A549 (cell line): Measurements from ENCODE around the gene PPP4R3A. TPM values are rescaled to one million over a fixed set of nuclear protein-coding genes. Genes with fewer than 3 reads are reported as not detected.

Source experiments
- ATAC-seq, 2 experiments: fragments of 200-7000 bp in 1 of 2; fragments of >200 bp in 1 of 2; cut with Nextera tagmentation in 1 of 2; cut with Tn5 transposase in 1 of 2; 3 replicates each; pipeline versions ENCODE4 v1.8.0 to v1.9.1; 2018 to 2020; ENCODE audit warnings: mild to moderate bottlenecking in 1 of 2, moderate library complexity in 1 of 2
- CTCF ChIA-PET: fragments of 300-600 bp; sonication (Branson Sonifier 250); formaldehyde crosslinking; extraction: SDS; loops from one replicate; lab custom pipeline; 2021; ENCODE audit warnings: antibody characterized with exemption, inconsistent platforms; lab: Yijun Ruan, JAX
- POLR2A ChIA-PET: fragments of 350-600 bp; formaldehyde crosslinking; extraction: SDS; loops from one replicate; lab custom pipeline; 2021; ENCODE audit warnings: antibody characterized with exemption, inconsistent platforms; lab: Yijun Ruan, JAX
- DNase-seq, 2 experiments: peaks; one replicate each; pipeline versions ENCODE4 v3.0.0 to v3.0.0-alpha.2; 2011 to 2016; ENCODE audit warnings: low read depth in 1 of 2, low spot score in 1 of 2
- FAIRE-seq: peaks from 2 replicates; lab custom pipeline; 2011; peaks lifted over from hg19 to GRCh38; lab: Jason Lieb, UNC
- H3K27ac ChIP-seq, 2 experiments: fragments of >200 bp; sonication (Bioruptor Twin); formaldehyde crosslinking; 3 replicates each; pipeline ENCODE4 v1.5.1; 2016 to 2017
- H3K4me1 ChIP-seq: fragments of >200 bp; sonication (Bioruptor Twin); formaldehyde crosslinking; 3 replicates; pipeline ENCODE4 v1.6.1; 2016
- H3K4me2 ChIP-seq: fragments of >200 bp; sonication (Bioruptor Twin); formaldehyde crosslinking; 3 replicates; pipeline ENCODE4 v1.6.1; 2016
- H3K4me3 ChIP-seq: fragments of >200 bp; sonication (Bioruptor Twin); formaldehyde crosslinking; 3 replicates; pipeline ENCODE4 v1.5.1; 2016
- H3K9me3 ChIP-seq: fragments of >200 bp; sonication (Bioruptor Twin); formaldehyde crosslinking; 3 replicates; pipeline ENCODE4 v1.6.1; 2016
- CBX2 ChIP-seq: fragments of 200-600 bp; sonication (generic); IDR thresholded peaks from 2 replicates; pipeline ENCODE4 v1.6.1; 2016; ENCODE audit warnings: low read depth, mild to moderate bottlenecking, borderline replicate concordance
- CHD4 ChIP-seq: fragments of 200-600 bp; sonication (generic); IDR thresholded peaks from 2 replicates; pipeline ENCODE4 v1.6.1; 2016; ENCODE audit warnings: antibody characterized with exemption, mild to moderate bottlenecking, borderline replicate concordance
- EHMT2 ChIP-seq: fragments of 200-600 bp; sonication (generic); IDR thresholded peaks from 2 replicates; pipeline ENCODE4 v1.6.1; 2016; ENCODE audit warnings: antibody characterized with exemption, low read depth, mild to moderate bottlenecking, moderate library complexity
- FOSB ChIP-seq: fragments of 250-450 bp; sonication (Bioruptor Pico); IDR thresholded peaks from 2 replicates; pipeline ENCODE4 v1.5.0; 2020; ENCODE audit warnings: mild to moderate bottlenecking, moderate library complexity
- HDAC2 ChIP-seq: fragments of 200-600 bp; sonication (generic); IDR thresholded peaks from 2 replicates; pipeline ENCODE4 v1.6.1; 2016
- HEYL ChIP-seq: fragments of 250-450 bp; sonication (Bioruptor Pico); IDR thresholded peaks from 2 replicates; pipeline ENCODE4 v1.8.0; 2021; ENCODE audit warnings: mild to moderate bottlenecking, moderate library complexity
- JUN ChIP-seq, 2 experiments: fragments of >200 bp; sonication (Bioruptor Twin); formaldehyde crosslinking; IDR thresholded peaks; 2 replicates in 1 of 2; 3 replicates in 1 of 2; pipeline ENCODE4 v1.6.1; 2016 to 2017
- KDM5A ChIP-seq: fragments of 200-600 bp; sonication (generic); IDR thresholded peaks from 2 replicates; pipeline ENCODE4 v1.6.1; 2016; ENCODE audit warnings: antibody characterized with exemption, mild to moderate bottlenecking
- NFE2L2 ChIP-seq: fragments of 150-350 bp; conservative IDR thresholded peaks from 2 replicates; pipeline ENCODE4 v1.6.1; 2014; ENCODE audit warnings: low read length
- NR3C1 ChIP-seq: fragments of >200 bp; sonication (Bioruptor Twin); formaldehyde crosslinking; IDR thresholded peaks from 3 replicates; pipeline ENCODE4 v1.6.1; 2017
- PHF8 ChIP-seq: fragments of 200-600 bp; sonication (generic); IDR thresholded peaks from 2 replicates; pipeline ENCODE4 v1.6.1; 2016; ENCODE audit warnings: low read depth, mild to moderate bottlenecking, antibody characterized with exemption, moderate library complexity, borderline replicate concordance
- RAD21 ChIP-seq, 2 experiments: fragments of >200 bp in 1 of 2; sonication (Bioruptor Twin) in 1 of 2; formaldehyde crosslinking in 1 of 2; IDR thresholded peaks in 1 of 2; conservative IDR thresholded peaks in 1 of 2; 2 replicates in 1 of 2; 3 replicates in 1 of 2; pipeline ENCODE4 v1.6.1; 2012 to 2018; ENCODE audit warnings: inconsistent platforms in 1 of 2
- TFCP2L1 ChIP-seq: fragments of 250-450 bp; sonication (Bioruptor Pico); IDR thresholded peaks from 2 replicates; pipeline ENCODE4 v1.5.0; 2021; ENCODE audit warnings: mild to moderate bottlenecking
- TP53 ChIP-seq: fragments of 250-450 bp; sonication (Bioruptor Pico); IDR thresholded peaks from 2 replicates; pipeline ENCODE4 v1.5.0; 2021; ENCODE audit warnings: mild to moderate bottlenecking, moderate library complexity
- ZC3H11A ChIP-seq: fragments of 450-650 bp; IDR thresholded peaks from 2 replicates; pipeline ENCODE4 v1.6.1; 2014; ENCODE audit warnings: antibody characterized with exemption, mild to moderate bottlenecking
- ZNF302 ChIP-seq: fragments of 250-450 bp; sonication (Bioruptor Pico); IDR thresholded peaks from 2 replicates; pipeline ENCODE4 v1.9.0; 2021; ENCODE audit warnings: inconsistent platforms, mild to moderate bottlenecking, moderate library complexity
- WGBS: methylation state at CpG from one replicate; pipeline ENCODE4 v1.1.6; 2017; ENCODE audit errors: missing lambda C conversion rate; 5-methylcytosine and 5-hydroxymethylcytosine counted together
- polyA plus RNA-seq, 4 experiments: library from polyadenylated mRNA; depleted of rRNA in 3 of 4; stranded (reverse); fragments of >200 nt; fragmentation: RNase III in 1 of 4; extraction: RNeasy Plus Mini Kit Qiagen cat#74134 plus additional on column Dnase treatment in 1 of 4; gene quantifications; 2 replicates in 3 of 4; 3 replicates in 1 of 4; pipeline ENCODE4 v1.2.3, GENCODE V29; 2011 to 2017
- TF ChIP-seq, protein P1 (sequence below): IDR thresholded peaks from 2 replicates; pipeline ENCODE4 v1.6.1; 2012
- TF ChIP-seq, protein P2 (sequence below): fragments of >200 bp; sonication (Bioruptor Twin); formaldehyde crosslinking; IDR thresholded peaks from 3 replicates; pipeline ENCODE4 v1.6.1; 2016
- TF ChIP-seq, protein P3 (sequence below): fragments of 250-450 bp; sonication (Bioruptor Pico); IDR thresholded peaks from 2 replicates; pipeline ENCODE4 v1.5.0; 2021; ENCODE audit warnings: mild to moderate bottlenecking, moderate library complexity, borderline replicate concordance
- TF ChIP-seq, protein P4 (sequence below): fragments of >200 bp; sonication (Bioruptor Twin); formaldehyde crosslinking; IDR thresholded peaks from 2 replicates; pipeline ENCODE4 v1.6.1; 2016
- TF ChIP-seq, protein P5 (sequence below): fragments of >200 bp; sonication (Bioruptor Twin); formaldehyde crosslinking; IDR thresholded peaks from 3 replicates; pipeline ENCODE4 v1.5.1; 2016

Gene PPP4R3A
- polyA plus RNA-seq, 2 of the 4 experiments (the other 2 are of a cell fraction): 69.5 to 83.6 TPM

DNA sequence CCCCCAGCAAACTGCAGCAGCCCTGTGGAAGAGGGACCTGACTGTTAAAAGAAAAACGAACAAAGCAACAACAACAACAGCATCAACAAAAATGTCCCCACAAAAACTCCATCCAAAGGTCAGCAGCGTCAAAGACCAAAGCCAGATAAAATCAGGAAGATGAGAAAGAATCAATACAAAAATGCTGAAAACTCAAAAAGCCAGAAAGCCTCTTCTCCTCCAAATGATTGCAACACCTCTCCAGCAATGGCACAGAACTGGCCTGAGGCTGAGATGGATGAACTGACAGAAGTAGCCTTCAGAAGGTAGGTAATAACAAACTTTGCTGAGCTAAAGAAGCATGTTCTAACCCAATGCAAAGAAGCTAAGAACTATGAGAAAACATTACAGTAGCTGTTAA, 45.4 kb upstream of the PPP4R3A start:
- CTCF ChIA-PET: interaction anchor here (1.2 kb wide), 1 partner anchor 22 kb away, joined by 3 read pairs; no protein-coding TSS in a partner anchor
- POLR2A ChIA-PET: no interaction called here
- TF ChIP-seq, protein P1, sequence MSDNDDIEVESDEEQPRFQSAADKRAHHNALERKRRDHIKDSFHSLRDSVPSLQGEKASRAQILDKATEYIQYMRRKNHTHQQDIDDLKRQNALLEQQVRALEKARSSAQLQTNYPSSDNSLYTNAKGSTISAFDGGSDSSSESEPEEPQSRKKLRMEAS: no peak
- TF ChIP-seq ZC3H11A: no peak
- TF ChIP-seq PHF8: no peak
- TF ChIP-seq EHMT2: no peak
- TF ChIP-seq, protein P2, sequence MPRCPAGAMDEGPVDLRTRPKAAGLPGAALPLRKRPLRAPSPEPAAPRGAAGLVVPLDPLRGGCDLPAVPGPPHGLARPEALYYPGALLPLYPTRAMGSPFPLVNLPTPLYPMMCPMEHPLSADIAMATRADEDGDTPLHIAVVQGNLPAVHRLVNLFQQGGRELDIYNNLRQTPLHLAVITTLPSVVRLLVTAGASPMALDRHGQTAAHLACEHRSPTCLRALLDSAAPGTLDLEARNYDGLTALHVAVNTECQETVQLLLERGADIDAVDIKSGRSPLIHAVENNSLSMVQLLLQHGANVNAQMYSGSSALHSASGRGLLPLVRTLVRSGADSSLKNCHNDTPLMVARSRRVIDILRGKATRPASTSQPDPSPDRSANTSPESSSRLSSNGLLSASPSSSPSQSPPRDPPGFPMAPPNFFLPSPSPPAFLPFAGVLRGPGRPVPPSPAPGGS: no peak
- TF ChIP-seq HEYL (CRISPR knock-in tag): no peak
- TF ChIP-seq, protein P3, sequence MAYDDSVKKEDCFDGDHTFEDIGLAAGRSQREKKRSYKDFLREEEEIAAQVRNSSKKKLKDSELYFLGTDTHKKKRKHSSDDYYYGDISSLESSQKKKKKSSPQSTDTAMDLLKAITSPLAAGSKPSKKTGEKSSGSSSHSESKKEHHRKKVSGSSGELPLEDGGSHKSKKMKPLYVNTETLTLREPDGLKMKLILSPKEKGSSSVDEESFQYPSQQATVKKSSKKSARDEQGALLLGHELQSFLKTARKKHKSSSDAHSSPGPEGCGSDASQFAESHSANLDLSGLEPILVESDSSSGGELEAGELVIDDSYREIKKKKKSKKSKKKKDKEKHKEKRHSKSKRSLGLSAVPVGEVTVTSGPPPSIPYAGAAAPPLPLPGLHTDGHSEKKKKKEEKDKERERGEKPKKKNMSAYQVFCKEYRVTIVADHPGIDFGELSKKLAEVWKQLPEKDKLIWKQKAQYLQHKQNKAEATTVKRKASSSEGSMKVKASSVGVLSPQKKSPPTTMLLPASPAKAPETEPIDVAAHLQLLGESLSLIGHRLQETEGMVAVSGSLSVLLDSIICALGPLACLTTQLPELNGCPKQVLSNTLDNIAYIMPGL (CRISPR knock-in tag): no peak
- TF ChIP-seq NFE2L2: no peak
- TF ChIP-seq HDAC2: no peak
- TF ChIP-seq RAD21 (conservative IDR thresholded peaks at IDR 0.05 in 1 of 2, IDR thresholded peaks at IDR 0.05 in 1 of 2): no peak
- TF ChIP-seq, protein P4, sequence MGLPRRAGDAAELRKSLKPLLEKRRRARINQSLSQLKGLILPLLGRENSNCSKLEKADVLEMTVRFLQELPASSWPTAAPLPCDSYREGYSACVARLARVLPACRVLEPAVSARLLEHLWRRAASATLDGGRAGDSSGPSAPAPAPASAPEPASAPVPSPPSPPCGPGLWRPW: no peak
- TF ChIP-seq NR3C1: no peak
- no peak for TF ChIP-seq FOSB (CRISPR knock-in tag)
- no peak for TF ChIP-seq CBX2
- no peak for TF ChIP-seq TFCP2L1 (CRISPR knock-in tag)
- TF ChIP-seq ZNF302: no peak
- TF ChIP-seq, protein P5, sequence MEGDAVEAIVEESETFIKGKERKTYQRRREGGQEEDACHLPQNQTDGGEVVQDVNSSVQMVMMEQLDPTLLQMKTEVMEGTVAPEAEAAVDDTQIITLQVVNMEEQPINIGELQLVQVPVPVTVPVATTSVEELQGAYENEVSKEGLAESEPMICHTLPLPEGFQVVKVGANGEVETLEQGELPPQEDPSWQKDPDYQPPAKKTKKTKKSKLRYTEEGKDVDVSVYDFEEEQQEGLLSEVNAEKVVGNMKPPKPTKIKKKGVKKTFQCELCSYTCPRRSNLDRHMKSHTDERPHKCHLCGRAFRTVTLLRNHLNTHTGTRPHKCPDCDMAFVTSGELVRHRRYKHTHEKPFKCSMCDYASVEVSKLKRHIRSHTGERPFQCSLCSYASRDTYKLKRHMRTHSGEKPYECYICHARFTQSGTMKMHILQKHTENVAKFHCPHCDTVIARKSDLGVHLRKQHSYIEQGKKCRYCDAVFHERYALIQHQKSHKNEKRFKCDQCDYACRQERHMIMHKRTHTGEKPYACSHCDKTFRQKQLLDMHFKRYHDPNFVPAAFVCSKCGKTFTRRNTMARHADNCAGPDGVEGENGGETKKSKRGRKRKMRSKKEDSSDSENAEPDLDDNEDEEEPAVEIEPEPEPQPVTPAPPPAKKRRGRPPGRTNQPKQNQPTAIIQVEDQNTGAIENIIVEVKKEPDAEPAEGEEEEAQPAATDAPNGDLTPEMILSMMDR: no peak
- TF ChIP-seq TP53 (CRISPR knock-in tag): no peak
- no peak for TF ChIP-seq KDM5A
- TF ChIP-seq JUN (IDR thresholded peaks at IDR 0.05): no peak
- DNase-seq (no peak), ATAC-seq (no peak), FAIRE-seq (no peak)
- H3K4me2 ChIP-seq: no peak overlapping the region
- H3K9me3 ChIP-seq: peaks cover 5% of the 10 kb centered on the region; the same call in 1 of the 3 replicates
- H3K4me1 ChIP-seq: no peaks in the 10 kb centered on the region
- no peak overlapping the region for H3K4me3 ChIP-seq
- WGBS: 22% methylated on average over 2 of the region's 2 CpGs
- no peak overlapping the region for H3K27ac ChIP-seq

DNA sequence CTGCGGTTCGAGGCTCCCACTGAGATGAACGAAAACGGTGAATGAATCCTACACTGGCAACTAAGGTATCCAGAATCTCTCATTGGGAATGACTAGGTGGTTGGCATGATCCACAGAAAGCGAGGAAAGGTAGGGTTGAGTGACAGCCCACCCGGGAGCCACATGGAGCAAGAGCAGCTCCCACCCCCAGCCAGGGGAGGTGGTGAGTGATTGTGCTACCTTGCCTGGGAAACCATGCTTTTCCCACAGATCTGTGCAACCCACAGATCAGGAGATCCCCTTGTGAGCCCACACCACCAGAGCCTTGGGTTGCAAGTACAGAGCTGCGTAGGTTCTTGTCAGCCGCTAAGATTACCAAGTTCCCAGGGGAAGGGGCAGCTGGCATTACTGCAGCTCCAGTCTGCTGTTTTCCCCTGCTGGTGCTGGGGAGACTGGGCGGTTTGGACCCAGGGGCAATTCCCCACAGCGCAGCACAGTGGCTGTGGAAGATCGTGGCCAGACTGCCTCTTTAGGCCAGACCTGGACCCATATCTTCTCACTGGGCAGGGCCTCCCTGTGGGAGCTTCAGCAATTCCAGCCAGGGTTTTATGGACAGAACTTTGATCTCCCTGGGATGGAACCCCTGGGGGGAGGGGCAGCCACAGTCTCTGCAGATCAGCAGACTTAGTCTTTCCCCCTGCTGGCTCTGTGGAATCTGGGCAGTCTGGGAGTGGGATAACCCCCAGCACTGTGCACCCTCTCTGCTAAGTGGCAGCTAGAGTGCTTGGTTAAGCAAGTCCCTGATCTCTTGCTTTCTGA, 44.6 kb upstream of the PPP4R3A start:
- ChIA-PET POLR2A (no interaction called here), CTCF (interaction anchor here (1.0 kb wide), 1 partner anchor 13 kb away, joined by 3 read pairs; no protein-coding TSS in a partner anchor)
- ATAC-seq (no peak), DNase-seq (no peak), FAIRE-seq (no peak)
- Histone ChIP-seq H3K4me3 (no peak overlapping the region), H3K9me3 (peaks cover 5% of the 10 kb centered on the region; the same call in 1 of the 3 replicates), H3K27ac (no peak overlapping the region), H3K4me1 (no peaks in the 10 kb centered on the region), H3K4me2 (no peak overlapping the region)
- WGBS: 64% methylated on average over 9 of the region's 11 CpGs
- TF ChIP-seq PHF8 (no peak), CHD4 (no peak), RAD21 (conservative IDR thresholded peaks at IDR 0.05 in 1 of 2, IDR thresholded peaks at IDR 0.05 in 1 of 2) (no peak), TFCP2L1 (CRISPR knock-in tag) (no peak)
